Measurements from ENCODE around the gene AGBL1. TPM values are rescaled to one million over a fixed set of nuclear protein-coding genes. Genes with fewer than 3 reads are reported as not detected.

Gene AGBL1
- total RNA-seq, 2 donors from 2014 or later: not detected

DNA sequence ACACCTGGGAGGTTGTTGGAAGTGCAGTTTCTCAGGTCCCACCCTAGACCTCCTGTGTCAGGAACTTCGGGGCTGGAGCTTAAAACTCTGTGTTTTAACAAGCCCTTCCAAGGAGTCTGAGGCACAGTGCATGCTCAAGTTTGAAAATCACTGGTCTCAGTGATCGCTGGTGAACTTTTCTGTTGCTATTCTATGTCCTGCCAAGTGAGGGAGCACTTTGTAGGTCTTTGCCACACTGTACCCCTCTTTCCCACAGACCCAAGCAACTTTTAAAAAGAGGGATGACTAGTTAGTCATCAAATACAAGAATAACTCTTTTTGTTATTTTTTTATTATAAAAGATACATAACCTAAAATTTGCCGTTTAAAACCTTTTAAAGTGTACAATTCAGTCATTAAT, 133.7 kb downstream of the AGBL1 start:
- no peak overlapping the region for H3K27ac ChIP-seq
- intact Hi-C loops (cut with DNase I): no loop called here
- ATAC-seq (no peak), DNase-seq (no peak)
- TF ChIP-seq POLR2A (IDR thresholded peaks at IDR 0.05): no peak
- TF ChIP-seq, protein P1, sequence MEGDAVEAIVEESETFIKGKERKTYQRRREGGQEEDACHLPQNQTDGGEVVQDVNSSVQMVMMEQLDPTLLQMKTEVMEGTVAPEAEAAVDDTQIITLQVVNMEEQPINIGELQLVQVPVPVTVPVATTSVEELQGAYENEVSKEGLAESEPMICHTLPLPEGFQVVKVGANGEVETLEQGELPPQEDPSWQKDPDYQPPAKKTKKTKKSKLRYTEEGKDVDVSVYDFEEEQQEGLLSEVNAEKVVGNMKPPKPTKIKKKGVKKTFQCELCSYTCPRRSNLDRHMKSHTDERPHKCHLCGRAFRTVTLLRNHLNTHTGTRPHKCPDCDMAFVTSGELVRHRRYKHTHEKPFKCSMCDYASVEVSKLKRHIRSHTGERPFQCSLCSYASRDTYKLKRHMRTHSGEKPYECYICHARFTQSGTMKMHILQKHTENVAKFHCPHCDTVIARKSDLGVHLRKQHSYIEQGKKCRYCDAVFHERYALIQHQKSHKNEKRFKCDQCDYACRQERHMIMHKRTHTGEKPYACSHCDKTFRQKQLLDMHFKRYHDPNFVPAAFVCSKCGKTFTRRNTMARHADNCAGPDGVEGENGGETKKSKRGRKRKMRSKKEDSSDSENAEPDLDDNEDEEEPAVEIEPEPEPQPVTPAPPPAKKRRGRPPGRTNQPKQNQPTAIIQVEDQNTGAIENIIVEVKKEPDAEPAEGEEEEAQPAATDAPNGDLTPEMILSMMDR (IDR thresholded peaks at IDR 0.05): no peak
- no peaks in the 10 kb centered on the region for H3K4me1 ChIP-seq
- H3K4me3 ChIP-seq: no peak overlapping the region
- peaks cover 0 to 13% (median 0%) of the 10 kb centered on the region in 3 donors for H3K9me3 ChIP-seq
- no peaks in the 10 kb centered on the region for H3K27me3 ChIP-seq
- no peaks in the 10 kb centered on the region for H3K36me3 ChIP-seq (replicated peaks in 1 of 2; ENCODE audit: insufficient read depth in 1 of 2, low read depth in 2 of 2)
- 35 to 67% methylated on average over 2 to 3 of the region's 3 CpGs for whole genome bisulfite sequencing, 2 donors

DNA sequence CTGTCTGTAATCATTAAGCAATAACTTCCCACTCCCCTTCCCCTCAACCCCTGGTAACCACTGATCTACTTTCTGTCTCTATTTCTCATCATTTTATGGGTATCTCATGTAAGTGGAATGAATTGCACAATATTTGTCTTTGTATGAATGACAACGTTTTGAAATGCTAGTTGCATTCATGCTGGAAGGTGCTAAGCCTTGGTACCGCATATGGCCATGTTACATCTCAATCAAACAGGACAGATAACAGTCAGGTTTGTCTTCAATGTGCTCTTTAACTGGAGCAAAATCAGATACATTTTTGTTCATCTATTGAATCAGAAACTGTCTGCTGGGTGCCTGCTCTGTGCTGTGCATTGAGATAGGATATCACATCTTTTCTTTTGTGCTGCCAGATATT, 134.2 kb downstream of the AGBL1 start:
- Histone ChIP-seq H3K4me3 (no peak overlapping the region), H3K36me3 (replicated peaks in 1 of 2; ENCODE audit: insufficient read depth in 1 of 2, low read depth in 2 of 2) (no peaks in the 10 kb centered on the region), H3K27ac (no peak overlapping the region), H3K27me3 (no peaks in the 10 kb centered on the region), H3K4me1 (no peaks in the 10 kb centered on the region), H3K9me3 (peaks cover 0 to 13% (median 0%) of the 10 kb centered on the region in 3 donors)
- ATAC-seq (no peak), DNase-seq (no peak)
- intact Hi-C loops (cut with DNase I): no loop called here
- TF ChIP-seq, protein P1 (IDR thresholded peaks at IDR 0.05): no peak
- TF ChIP-seq POLR2A (IDR thresholded peaks at IDR 0.05): no peak
- WGBS, 2 donors: 35 to 49% methylated on average over 2 of the region's 2 CpGs

DNA sequence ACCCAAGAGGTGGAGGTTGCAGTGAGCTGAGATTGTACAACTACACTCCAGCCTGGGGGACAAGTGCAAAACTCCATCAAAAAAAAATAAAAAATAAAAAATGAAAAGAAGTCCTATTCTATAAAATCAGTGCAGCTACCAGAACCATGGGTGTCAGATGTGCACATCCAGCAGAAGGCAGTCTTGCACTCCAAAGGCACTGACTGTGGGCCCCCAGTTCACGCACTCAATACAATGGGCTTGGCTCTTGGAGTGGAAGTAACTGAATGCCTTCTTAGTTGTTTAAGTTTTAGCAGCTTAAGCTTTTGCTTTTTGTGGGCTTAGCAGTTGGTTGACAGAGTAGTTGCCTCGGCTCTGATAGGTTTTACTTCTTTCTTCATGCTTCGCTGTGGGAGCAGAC, 141.4 kb downstream of the AGBL1 start:
- ATAC-seq: no peak
- Histone ChIP-seq H3K4me1 (no peaks in the 10 kb centered on the region), H3K4me3 (no peak overlapping the region), H3K27ac (no peak overlapping the region), H3K36me3 (replicated peaks in 1 of 2; ENCODE audit: insufficient read depth in 1 of 2, low read depth in 2 of 2) (no peaks in the 10 kb centered on the region), H3K9me3 (peaks cover 0 to 4% (median 0%) of the 10 kb centered on the region in 3 donors), H3K27me3 (no peaks in the 10 kb centered on the region)
- no peak for DNase-seq
- intact Hi-C loops (cut with DNase I): no loop called here
- 70 to 73% methylated on average over 3 of the region's 3 CpGs for whole genome bisulfite sequencing, 2 donors
- no peak for TF ChIP-seq POLR2A (IDR thresholded peaks at IDR 0.05)

DNA sequence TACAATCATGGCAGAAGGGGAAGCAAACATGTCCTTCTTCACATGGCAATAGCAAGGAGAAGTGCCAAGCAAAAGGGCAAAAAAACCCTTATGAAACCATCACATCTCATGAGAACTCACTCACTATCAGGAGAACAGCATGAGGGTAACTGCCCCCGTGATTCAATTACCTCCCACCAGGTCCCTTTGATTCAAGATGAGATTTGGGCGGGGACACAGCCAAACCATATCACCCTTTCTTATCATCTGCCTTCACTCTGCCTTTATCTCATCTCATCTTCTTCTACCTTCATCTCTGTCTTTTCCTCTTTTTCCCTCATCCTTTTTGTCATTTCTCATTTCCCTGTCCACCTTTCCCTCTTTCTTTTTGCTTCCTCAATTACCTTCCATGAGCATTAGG, 149.6 kb downstream of the AGBL1 start:
- Histone ChIP-seq H3K4me1 (peaks cover 4% of the 10 kb centered on the region), H3K36me3 (replicated peaks in 1 of 2; ENCODE audit: insufficient read depth in 1 of 2, low read depth in 2 of 2) (no peaks in the 10 kb centered on the region), H3K9me3 (no peaks in the 10 kb centered on the region), H3K27ac (no peak overlapping the region), H3K27me3 (peaks cover 0 to 9% of the 10 kb centered on the region in 2 donors), H3K4me3 (no peak overlapping the region)
- ATAC-seq (no peak), DNase-seq (no peak)
- intact Hi-C loops (cut with DNase I): no loop called here
- TF ChIP-seq, protein P1 (IDR thresholded peaks at IDR 0.05): no peak
- TF ChIP-seq POLR2A (IDR thresholded peaks at IDR 0.05): no peak
- 32 to 43% methylated on average over 2 of the region's 2 CpGs for WGBS, 2 donors

DNA sequence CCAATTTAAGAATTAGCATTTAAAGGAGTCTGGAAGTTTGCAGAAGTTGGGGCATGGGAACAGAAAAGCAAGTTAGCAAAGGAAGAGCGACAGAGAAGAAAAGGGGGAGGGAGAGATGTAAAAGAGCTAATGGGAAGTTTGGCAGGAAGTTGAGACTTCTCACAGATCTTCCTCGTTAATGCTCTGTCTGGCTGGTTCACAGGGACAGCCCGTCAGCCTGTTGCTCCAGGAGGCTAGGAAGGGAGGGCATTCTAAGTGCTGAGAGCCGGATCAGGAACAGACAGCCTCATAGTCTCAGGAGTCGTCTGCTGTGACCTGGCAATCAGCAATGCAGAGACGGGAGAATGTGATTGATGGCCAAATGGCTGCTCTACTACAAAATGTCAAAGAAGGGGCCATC, 150.3 kb downstream of the AGBL1 start:
- ATAC-seq (no peak), DNase-seq (no peak)
- Histone ChIP-seq H3K4me3 (no peak overlapping the region), H3K27me3 (peaks cover 0 to 9% of the 10 kb centered on the region in 2 donors), H3K27ac (no peak overlapping the region), H3K9me3 (no peaks in the 10 kb centered on the region), H3K4me1 (peaks cover 4% of the 10 kb centered on the region), H3K36me3 (replicated peaks in 1 of 2; ENCODE audit: insufficient read depth in 1 of 2, low read depth in 2 of 2) (no peaks in the 10 kb centered on the region)
- WGBS, 2 donors: 12 to 15% methylated on average over 6 of the region's 6 CpGs
- intact Hi-C loops (cut with DNase I): no loop called here
- TF ChIP-seq, protein P1 (IDR thresholded peaks at IDR 0.05): no peak
- TF ChIP-seq POLR2A (IDR thresholded peaks at IDR 0.05): no peak
